ENCODE results near the gene PPIL3.

DNA sequence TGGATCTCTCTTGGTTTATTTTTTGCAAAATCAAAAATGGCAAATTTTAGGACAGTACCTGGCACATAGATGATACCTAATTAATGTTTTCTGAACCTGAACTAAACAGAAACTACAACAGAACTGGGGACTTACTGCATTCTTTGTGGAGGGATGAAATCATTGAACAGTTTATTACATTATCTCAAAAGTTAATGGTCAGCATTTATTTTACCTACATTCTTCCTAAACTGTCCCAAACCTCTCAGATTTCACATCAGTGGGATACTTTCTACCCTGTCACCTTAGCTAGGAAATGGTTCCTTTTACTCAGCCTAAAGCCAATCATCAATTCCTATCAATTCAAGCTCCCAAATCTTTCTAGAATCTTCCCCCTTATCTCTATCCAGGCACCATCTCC is 10.6 kb upstream of the PPIL3 start:
- TF ChIP-seq EP300 (IDR thresholded peaks at IDR 0.05): no peak
- TF ChIP-seq, protein P1, sequence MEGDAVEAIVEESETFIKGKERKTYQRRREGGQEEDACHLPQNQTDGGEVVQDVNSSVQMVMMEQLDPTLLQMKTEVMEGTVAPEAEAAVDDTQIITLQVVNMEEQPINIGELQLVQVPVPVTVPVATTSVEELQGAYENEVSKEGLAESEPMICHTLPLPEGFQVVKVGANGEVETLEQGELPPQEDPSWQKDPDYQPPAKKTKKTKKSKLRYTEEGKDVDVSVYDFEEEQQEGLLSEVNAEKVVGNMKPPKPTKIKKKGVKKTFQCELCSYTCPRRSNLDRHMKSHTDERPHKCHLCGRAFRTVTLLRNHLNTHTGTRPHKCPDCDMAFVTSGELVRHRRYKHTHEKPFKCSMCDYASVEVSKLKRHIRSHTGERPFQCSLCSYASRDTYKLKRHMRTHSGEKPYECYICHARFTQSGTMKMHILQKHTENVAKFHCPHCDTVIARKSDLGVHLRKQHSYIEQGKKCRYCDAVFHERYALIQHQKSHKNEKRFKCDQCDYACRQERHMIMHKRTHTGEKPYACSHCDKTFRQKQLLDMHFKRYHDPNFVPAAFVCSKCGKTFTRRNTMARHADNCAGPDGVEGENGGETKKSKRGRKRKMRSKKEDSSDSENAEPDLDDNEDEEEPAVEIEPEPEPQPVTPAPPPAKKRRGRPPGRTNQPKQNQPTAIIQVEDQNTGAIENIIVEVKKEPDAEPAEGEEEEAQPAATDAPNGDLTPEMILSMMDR (IDR thresholded peaks at IDR 0.05): no peak

All from esophagus muscularis mucosa (tissue), 3 donors.